ENCODE results near the gene RAB28.

Gene RAB28

DNA sequence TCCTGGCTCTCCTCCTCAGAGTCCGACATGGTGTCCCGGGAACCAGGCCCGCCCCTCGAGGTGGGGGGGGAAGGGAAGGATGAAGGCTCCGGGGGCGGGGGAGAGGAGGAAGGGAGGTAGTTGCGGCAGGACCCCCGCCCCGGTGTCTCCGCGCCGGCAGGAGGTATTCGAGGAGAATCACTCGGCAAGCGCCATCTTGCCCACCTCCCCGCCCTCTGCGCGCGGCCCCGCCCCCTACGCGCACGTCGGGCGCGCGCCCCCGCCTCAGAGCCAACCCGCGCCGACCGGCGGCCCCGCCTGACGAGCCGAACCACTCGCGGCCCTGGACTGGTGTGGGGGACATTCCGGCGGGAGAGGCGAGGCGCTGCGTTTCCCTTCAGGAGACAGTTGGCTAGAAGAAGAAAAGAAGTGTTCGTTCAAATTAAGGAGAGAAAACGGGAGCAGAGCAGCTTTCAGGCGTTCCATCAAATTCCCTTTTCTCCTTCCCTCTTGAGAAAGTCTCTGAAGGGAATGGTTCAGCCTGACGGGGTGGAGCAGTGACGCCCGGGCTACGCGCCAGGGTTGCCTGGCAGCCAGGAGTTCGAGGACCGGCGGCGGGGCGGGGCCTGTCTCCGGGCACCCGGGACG is at the start of gene RAB28:
TSS of gene RAB28 (minus strand) at position 219 of the 627 bp plus-strand sequence.
- peak; percentile 92 for DNase-seq (ENCODE audit: extremely low spot score)
- ChIA-PET CTCF (interaction anchor here (1.0 kb wide), 1 partner anchor 53 kb away, joined by 3 read pairs; no protein-coding TSS in a partner anchor), POLR2A (no interaction called here)
- TF ChIP-seq, protein P1, sequence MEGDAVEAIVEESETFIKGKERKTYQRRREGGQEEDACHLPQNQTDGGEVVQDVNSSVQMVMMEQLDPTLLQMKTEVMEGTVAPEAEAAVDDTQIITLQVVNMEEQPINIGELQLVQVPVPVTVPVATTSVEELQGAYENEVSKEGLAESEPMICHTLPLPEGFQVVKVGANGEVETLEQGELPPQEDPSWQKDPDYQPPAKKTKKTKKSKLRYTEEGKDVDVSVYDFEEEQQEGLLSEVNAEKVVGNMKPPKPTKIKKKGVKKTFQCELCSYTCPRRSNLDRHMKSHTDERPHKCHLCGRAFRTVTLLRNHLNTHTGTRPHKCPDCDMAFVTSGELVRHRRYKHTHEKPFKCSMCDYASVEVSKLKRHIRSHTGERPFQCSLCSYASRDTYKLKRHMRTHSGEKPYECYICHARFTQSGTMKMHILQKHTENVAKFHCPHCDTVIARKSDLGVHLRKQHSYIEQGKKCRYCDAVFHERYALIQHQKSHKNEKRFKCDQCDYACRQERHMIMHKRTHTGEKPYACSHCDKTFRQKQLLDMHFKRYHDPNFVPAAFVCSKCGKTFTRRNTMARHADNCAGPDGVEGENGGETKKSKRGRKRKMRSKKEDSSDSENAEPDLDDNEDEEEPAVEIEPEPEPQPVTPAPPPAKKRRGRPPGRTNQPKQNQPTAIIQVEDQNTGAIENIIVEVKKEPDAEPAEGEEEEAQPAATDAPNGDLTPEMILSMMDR (IDR thresholded peaks at IDR 0.05; ENCODE audit: control extremely low read depth, extremely low read depth, low read depth, missing control alignments): no peak

DNA sequence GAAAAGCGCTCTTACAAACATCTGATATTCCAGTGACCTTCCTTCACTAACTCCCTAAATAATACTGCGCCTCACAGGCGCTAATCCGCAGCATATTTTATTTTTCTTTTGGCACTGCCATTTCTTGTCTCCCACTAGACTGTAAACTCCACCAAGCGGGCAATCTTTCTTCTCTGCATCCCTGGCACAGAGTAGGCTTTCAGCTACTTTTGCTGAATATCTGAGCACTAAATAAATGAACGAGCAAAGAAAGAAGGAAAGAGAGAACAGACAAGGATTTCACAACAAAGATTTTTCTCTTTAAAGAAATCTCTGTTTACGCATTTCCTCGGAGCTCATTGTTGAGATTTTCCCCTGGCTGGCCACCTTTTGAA is 47.5 kb upstream of the RAB28 start:
- CTCF ChIA-PET: interaction anchor here (1.1 to 2.9 kb wide), 3 partner anchors 10 to 679 kb away, joined by 3 to 8 read pairs (median 5); no protein-coding TSS in a partner anchor
- POLR2A ChIA-PET: no interaction called here
- no peak for DNase-seq (ENCODE audit: extremely low spot score)
- TF ChIP-seq, protein P1 (IDR thresholded peaks at IDR 0.05; ENCODE audit: control extremely low read depth, extremely low read depth, low read depth, missing control alignments): no peak

DNA sequence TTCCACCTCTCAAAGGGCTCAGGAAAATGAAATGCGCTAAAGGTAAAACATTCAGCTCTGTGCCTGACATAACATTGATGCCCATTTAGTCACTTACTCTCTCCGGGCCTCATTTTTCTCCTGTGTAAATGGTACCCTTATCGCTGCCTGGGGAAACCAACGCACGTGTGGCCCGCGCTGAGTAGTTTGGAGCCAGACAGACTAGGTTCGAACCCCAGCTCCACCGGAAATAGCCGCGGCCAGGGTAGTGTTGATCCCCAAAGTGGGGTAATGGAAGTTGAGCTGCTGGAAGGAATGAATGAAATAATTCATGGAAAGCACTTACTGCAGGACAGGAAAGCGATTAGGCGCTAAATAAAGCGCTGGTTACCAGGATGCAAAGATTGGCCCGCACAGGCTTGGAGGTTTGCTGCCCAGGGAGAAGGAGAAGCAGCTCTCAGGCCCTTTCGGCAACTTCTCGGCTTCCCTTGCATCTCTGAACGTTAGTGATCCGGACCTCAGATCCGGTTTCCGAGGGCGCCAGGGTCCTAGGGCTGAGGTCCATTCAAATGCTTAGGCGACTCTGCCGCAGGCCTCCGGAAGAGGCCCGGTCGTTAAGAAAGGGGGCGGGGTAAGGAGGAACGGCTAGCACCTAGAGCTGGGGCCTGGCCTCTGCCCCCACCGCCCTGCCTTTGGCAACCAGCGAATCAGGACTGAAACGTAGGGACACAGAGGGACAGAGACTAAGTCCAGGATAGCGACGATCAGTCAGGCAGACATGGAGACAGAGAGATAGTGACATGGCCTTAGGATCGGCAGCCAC is 46.9 kb upstream of the RAB28 start:
- CTCF ChIA-PET: interaction anchor here (1.1 to 2.9 kb wide), 3 partner anchors 10 to 679 kb away, joined by 3 to 13 read pairs (median 8); no protein-coding TSS in a partner anchor

DNA sequence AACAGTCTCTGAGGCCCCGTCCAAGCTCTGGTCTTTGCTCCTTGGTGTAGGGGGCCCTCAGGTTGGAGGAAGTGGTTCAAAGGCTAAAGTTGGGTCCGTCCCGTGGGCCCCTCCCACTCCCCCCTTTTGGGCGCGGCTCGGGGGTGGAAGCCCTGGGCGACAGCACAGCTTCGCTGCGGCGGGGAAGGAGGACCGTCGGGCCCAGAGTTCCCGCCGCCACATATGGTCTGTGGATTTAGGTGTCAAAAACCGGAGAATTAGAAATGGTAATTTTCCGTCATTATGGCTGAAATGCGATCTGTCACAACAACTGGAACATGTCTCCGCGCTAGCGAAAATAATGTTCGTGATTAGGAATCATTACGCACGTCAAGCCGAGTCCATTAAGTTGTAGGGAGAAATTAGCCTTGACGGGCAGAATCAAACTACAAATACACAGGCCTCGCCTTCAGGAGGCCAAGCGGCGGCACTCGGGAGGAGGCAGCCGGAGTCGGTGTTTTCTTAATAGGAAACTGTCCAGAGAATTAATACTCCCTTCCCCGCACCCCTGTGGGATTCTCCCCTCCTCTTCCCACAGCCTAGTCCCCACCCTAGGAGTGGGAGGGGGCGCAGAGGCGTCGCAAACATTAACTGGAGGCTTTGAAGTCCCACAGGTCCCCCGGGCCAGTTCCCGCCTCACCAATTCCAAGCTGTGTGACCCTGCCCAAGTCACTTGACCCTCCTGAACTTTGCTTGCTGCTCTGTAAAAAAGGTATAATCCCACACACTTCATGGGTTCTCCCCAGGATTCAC is 45.2 kb upstream of the RAB28 start:
- DNase-seq (ENCODE audit: extremely low spot score): peak; percentile 15
- ChIA-PET CTCF (interaction anchor here (1.2 to 2.5 kb wide), 2 partner anchors 12 to 19 kb away, joined by 4 to 13 read pairs; no protein-coding TSS in a partner anchor), POLR2A (no interaction called here)
- TF ChIP-seq, protein P1 (IDR thresholded peaks at IDR 0.05; ENCODE audit: control extremely low read depth, extremely low read depth, low read depth, missing control alignments): no peak

More for the DNA sequence above, 46.9 kb upstream of the RAB28 start:
- POLR2A ChIA-PET: no interaction called here
- TF ChIP-seq, protein P1 (IDR thresholded peaks at IDR 0.05; ENCODE audit: control extremely low read depth, extremely low read depth, low read depth, missing control alignments): no peak
- DNase-seq (ENCODE audit: extremely low spot score): peak; percentile 19

DNA sequence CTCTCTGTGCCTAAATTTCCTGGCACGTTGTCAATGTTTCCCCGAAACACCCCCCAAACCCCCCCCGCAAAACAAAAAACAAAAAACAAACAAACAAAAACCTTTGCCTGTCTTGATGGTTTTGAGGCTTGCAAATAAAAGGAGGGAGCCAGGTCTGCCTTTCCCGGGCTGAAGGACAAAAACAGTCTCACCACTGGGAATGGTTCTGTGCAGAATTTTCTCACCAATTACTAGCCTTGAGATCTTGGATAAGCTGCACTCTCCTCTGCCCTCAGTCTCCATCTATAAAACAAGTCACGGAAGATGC is 44.6 kb upstream of the RAB28 start:
- ChIA-PET POLR2A (no interaction called here), CTCF (interaction anchor here (1.2 to 2.5 kb wide), 2 partner anchors 12 to 19 kb away, joined by 4 to 13 read pairs; no protein-coding TSS in a partner anchor)
- TF ChIP-seq, protein P1 (IDR thresholded peaks at IDR 0.05; ENCODE audit: control extremely low read depth, extremely low read depth, low read depth, missing control alignments): no peak
- DNase-seq (ENCODE audit: extremely low spot score): peak; percentile 18

Measured in GM10248 (cell line).